Ovary (tissue), 9 donors: ENCODE measurements around the gene SFI1. TPM values are rescaled to one million over a fixed set of nuclear protein-coding genes. Genes with fewer than 3 reads are reported as not detected.
A peak's percentile ranks its signal among the peaks of the same experiment; 100 is the strongest.
"Not testable (repeated sequence)": the region's sequence is repeated elsewhere in the genome, so short reads cannot be mapped to it uniquely, and the experiment has no call there.

Source experiments
- DNase-seq, 5 donors: peaks; one replicate each; pipeline ENCODE4 v3.0.0-alpha.2; 2019 to 2020
- H3K27ac ChIP-seq, 2 donors: fragments of 200-600 bp; one replicate each; pipeline versions ENCODE4 v1.5.1 to v1.8.0; 2019 to 2022
- H3K27me3 ChIP-seq: fragments of 200-600 bp; one replicate; pipeline ENCODE4 v1.8.0; 2022
- H3K36me3 ChIP-seq: fragments of 200-600 bp; sonication (generic); one replicate; pipeline ENCODE4 v1.5.1; 2019
- H3K4me1 ChIP-seq: one replicate; pipeline ENCODE4 v1.8.1; 2013; ENCODE audit warnings: mild to moderate bottlenecking, moderate library complexity; ENCODE audit not compliant: insufficient read depth
- H3K4me3 ChIP-seq: fragments of 200-600 bp; sonication (generic); one replicate; pipeline ENCODE4 v1.5.1; 2017
- H3K9me3 ChIP-seq, 2 donors: fragments of 200-600 bp in 1 of 2; sonication (generic) in 1 of 2; one replicate each; pipeline versions ENCODE4 v1.5.1 to v1.8.1; 2013 to 2019; ENCODE audit warnings: mild to moderate bottlenecking in 1 of 2, moderate library complexity in 1 of 2
- CTCF ChIP-seq, 3 donors: fragments of 450-650 bp in 2 of 3; fragments of 200-600 bp in 1 of 3; IDR thresholded peaks; one replicate each; pipeline versions ENCODE4 v1.5.1 to v1.8.0; 2016 to 2022; ENCODE audit warnings: antibody characterized with exemption in 3 of 3, mild to moderate bottlenecking in 1 of 3
- EP300 ChIP-seq: sonication (generic); formaldehyde crosslinking; IDR thresholded peaks from one replicate; pipeline ENCODE4 v1.6.1; 2017; ENCODE audit warnings: antibody characterized with exemption
- POLR2A ChIP-seq: fragments of 450-650 bp; IDR thresholded peaks from one replicate; pipeline ENCODE4 v1.6.1; 2017; ENCODE audit warnings: antibody characterized with exemption, mild to moderate bottlenecking, moderate library complexity
- WGBS, 3 donors: extraction: QIAGEN DNeasy Blood & Tissue Kit in 1 of 3; methylation state at CpG; one replicate each; pipeline versions ENCODE4 v1.1.5 to v1.1.7; 2013 to 2017; 5-methylcytosine and 5-hydroxymethylcytosine counted together
- intact Hi-C, 4 donors: fragments of 100-400 bp; cut with DNase I; formaldehyde crosslinking; loops; one replicate each; pipeline versions ENCODE4 v1.11.0 to v1.15.1; 2022 to 2023
- polyA plus RNA-seq, 2 donors: library from polyadenylated mRNA; stranded (reverse); fragments of 200-250 nt in 1 of 2; fragments of 350-450 nt in 1 of 2; fragmentation: Illumina TruSeq in 1 of 2; extraction: RNeasy Lipid Tissue Mini Kit (QIAGEN cat#74804) in 1 of 2; gene quantifications; one replicate each; pipeline ENCODE4 v1.2.3, GENCODE V29; 2013 to 2014
- total RNA-seq, 7 donors: library from RNA; depleted of rRNA in 2 of 7; stranded (reverse); fragments of >200 nt in 2 of 7; fragmentation: NEBNext Ultra II Directional in 3 of 7; extraction: Animal tissue kit (Norgen Biotek cat#: 25700) in 3 of 7; gene quantifications; one replicate each; pipeline versions ENCODE4 v1.1.0 to v1.2.4, GENCODE V29; 2016 to 2023
- donor health status: DM: no; HTN: no; CAD: no; lungs with moderate emphysema.
- donor health status: DM: no; HTN: no; CAD: no.
- donor health status: Bipolar disorder and iron deficiency.
- donor health status: DM: yes; HTN: yes; CAD: no.
- donor health status: DM: no; HTN: no; CAD: no.
- donor health status: DM: yes; HTN: yes; CAD: no.

The SFI1 gene
- total and polyA plus RNA-seq, 9 donors, result 10.8 to 33.9 (median 25.2) TPM

GRCh38 chr22:31652911-31653684 is 156.8 kb downstream of the SFI1 start:
- Histone ChIP-seq H3K9me3 (no peaks in the 10 kb centered on the region), H3K27ac (no peak overlapping the region), H3K4me3 (no peak overlapping the region), H3K27me3 (no peaks in the 10 kb centered on the region), H3K4me1 (no peaks in the 10 kb centered on the region), H3K36me3 (no peaks in the 10 kb centered on the region)
- no peak for TF ChIP-seq CTCF (IDR thresholded peaks at IDR 0.05)
- TF ChIP-seq EP300, result no peak
- no peak for TF ChIP-seq POLR2A
- intact Hi-C loops, result no loop called here
- DNase-seq, result no peak
- WGBS, 3 donors, result 83 to 85% (median 84%) methylated on average over 9 of the region's 9 CpGs

- Histone ChIP-seq H3K4me3 (no peak overlapping the region), H3K27ac (no peak overlapping the region), H3K36me3 (no peaks in the 10 kb centered on the region), H3K27me3 (no peaks in the 10 kb centered on the region), H3K4me1 (no peaks in the 10 kb centered on the region), H3K9me3 (no peaks in the 10 kb centered on the region)
- no peak for DNase-seq
- TF ChIP-seq EP300, result no peak
- TF ChIP-seq POLR2A, result no peak
- no peak for TF ChIP-seq CTCF (IDR thresholded peaks at IDR 0.05)
- intact Hi-C loops, result no loop called here
- WGBS, 3 donors, result 82 to 96% (median 87%) methylated on average over 2 of the region's 2 CpGs
These were observed 157.6 kb downstream of the SFI1 start for GRCh38 chr22:31653944-31654343.

- H3K36me3 ChIP-seq, result no peaks in the 10 kb centered on the region
- H3K4me1 ChIP-seq, result no peaks in the 10 kb centered on the region
- TF ChIP-seq POLR2A, result no peak
- no peak for TF ChIP-seq CTCF (IDR thresholded peaks at IDR 0.05)
- no peak for TF ChIP-seq EP300
- H3K9me3 ChIP-seq, result no peaks in the 10 kb centered on the region
- no peak for DNase-seq
- WGBS, 3 donors, result 89 to 95% (median 91%) methylated on average over 5 of the region's 5 CpGs
- no peaks in the 10 kb centered on the region for H3K27me3 ChIP-seq
- intact Hi-C loops, result no loop called here
- no peak overlapping the region for H3K4me3 ChIP-seq
- H3K27ac ChIP-seq, result no peak overlapping the region
These were observed 158.1 kb downstream of the SFI1 start for GRCh38 chr22:31654408-31654807.

- 72 to 81% (median 79%) methylated on average over 7 of the region's 7 CpGs for WGBS, 3 donors
- H3K9me3 ChIP-seq, result no peaks in the 10 kb centered on the region
- H3K4me3 ChIP-seq, result no peak overlapping the region
- DNase-seq, result no peak
- TF ChIP-seq POLR2A (no peak), CTCF (IDR thresholded peaks at IDR 0.05) (no peak), EP300 (no peak)
- no peaks in the 10 kb centered on the region for H3K27me3 ChIP-seq
- no peak overlapping the region for H3K27ac ChIP-seq
- peaks cover 5% of the 10 kb centered on the region for H3K4me1 ChIP-seq
- intact Hi-C loops, result no loop called here
- H3K36me3 ChIP-seq, result no peaks in the 10 kb centered on the region
These were observed 162.9 kb downstream of the SFI1 start for GRCh38 chr22:31659246-31659645.

- intact Hi-C loops, H3K4me1 ChIP-seq, H3K36me3 ChIP-seq, DNase-seq, H3K27ac ChIP-seq, H3K9me3 ChIP-seq, H3K27me3 ChIP-seq: not testable (repeated sequence)
- peak overlapping the region; percentile 53 for H3K4me3 ChIP-seq
- WGBS, 3 donors, result 58 to 72% (median 69%) methylated on average over 10 of the region's 10 CpGs
These were observed 164.6 kb downstream of the SFI1 start for GRCh38 chr22:31660860-31661341.
